Subcutaneous abdominal adipose tissue (tissue), 5 donors: ENCODE results near the gene IGFBPL1.
"Not testable (repeated sequence)": the region's sequence is repeated elsewhere in the genome, so short reads cannot be mapped to it uniquely, and the experiment has no call there.

ENCODE experiments used
- H3K27ac ChIP-seq: one replicate; pipeline ENCODE4 v1.7.0; 2013; ENCODE audit warnings: low read depth, mild to moderate bottlenecking, inconsistent platforms, low read length, moderate library complexity
- H3K27me3 ChIP-seq, 5 donors: one replicate each; pipeline ENCODE4 v1.7.0; 2013; ENCODE audit warnings: low read length in 5 of 5, inconsistent platforms in 1 of 5; ENCODE audit not compliant: control insufficient read depth in 5 of 5, insufficient read depth in 4 of 5
- H3K36me3 ChIP-seq, 5 donors: one replicate each; pipeline ENCODE4 v1.7.0; 2013; ENCODE audit warnings: low read length in 5 of 5; ENCODE audit not compliant: control insufficient read depth in 5 of 5, insufficient read depth in 5 of 5
- H3K4me1 ChIP-seq, 5 donors: one replicate each; pipeline ENCODE4 v1.7.0; 2013; ENCODE audit warnings: low read length in 5 of 5, mild to moderate bottlenecking in 3 of 5, moderate library complexity in 1 of 5; ENCODE audit not compliant: control insufficient read depth in 5 of 5, insufficient read depth in 5 of 5
- H3K4me3 ChIP-seq, 5 donors: one replicate each; pipeline ENCODE4 v1.7.0; 2013; ENCODE audit warnings: low read length in 5 of 5, low read depth in 1 of 5
- H3K9ac ChIP-seq, 5 donors: one replicate each; pipeline ENCODE4 v1.7.0; 2013; ENCODE audit warnings: low read length in 5 of 5, mild to moderate bottlenecking in 4 of 5, moderate library complexity in 3 of 5
- H3K9me3 ChIP-seq, 5 donors: one replicate each; pipeline ENCODE4 v1.7.0; 2013; ENCODE audit warnings: low read length in 5 of 5; ENCODE audit not compliant: control insufficient read depth in 5 of 5
- donor health status: healthy.
- donor health status: healthy.
- donor health status: healthy.
- donor health status: healthy.
- donor health status: healthy.

IGFBPL1 gene

GRCh38 chr9:38423973-38424843 lies at the start of gene IGFBPL1:
TSS of gene IGFBPL1 (minus strand) at chr9:38424454. CDS start at chr9:38424424, 30 bp downstream.
- no peak within 1 kb of the TSS for H3K9ac ChIP-seq
- peaks cover 0 to 15% (median 8%) of the 10 kb centered on the region in 5 donors for H3K4me1 ChIP-seq
- peak within 1 kb of the TSS; percentile 32 to 62 (median 54) for H3K4me3 ChIP-seq
- H3K36me3 ChIP-seq: no peaks in the 10 kb centered on the region
- H3K27me3 ChIP-seq: peaks cover 0 to 38% (median 10%) of the 10 kb centered on the region in 5 donors
- no peak within 1 kb of the TSS for H3K27ac ChIP-seq
- no peaks in the 10 kb centered on the region for H3K9me3 ChIP-seq

GRCh38 chr9:38472583-38473249 lies 48.5 kb upstream of the IGFBPL1 start:
- H3K27ac ChIP-seq, H3K36me3 ChIP-seq, H3K27me3 ChIP-seq, H3K4me1 ChIP-seq, H3K4me3 ChIP-seq, H3K9ac ChIP-seq: not testable (repeated sequence)
- H3K9me3 ChIP-seq: peaks cover 0 to 12% (median 0%) of the 10 kb centered on the region in 5 donors

- Histone ChIP-seq H3K9me3 (peaks cover 0 to 6% (median 4%) of the 10 kb centered on the region in 5 donors), H3K4me1 (no peaks in the 10 kb centered on the region), H3K4me3 (no peak overlapping the region), H3K27me3 (peaks cover 3 to 7% (median 4%) of the 10 kb centered on the region in 5 donors), H3K9ac (no peak overlapping the region), H3K36me3 (no peaks in the 10 kb centered on the region), H3K27ac (no peak overlapping the region)
Measured at GRCh38 chr9:38467404-38467803, 43.1 kb upstream of the IGFBPL1 start.

GRCh38 chr9:38453835-38454234 lies 29.6 kb upstream of the IGFBPL1 start:
- Histone ChIP-seq H3K9ac (no peak overlapping the region), H3K27me3 (peaks cover 0 to 5% (median 0%) of the 10 kb centered on the region in 5 donors), H3K4me1 (no peaks in the 10 kb centered on the region), H3K27ac (no peak overlapping the region), H3K4me3 (no peak overlapping the region), H3K9me3 (peaks cover 0 to 15% (median 6%) of the 10 kb centered on the region in 5 donors), H3K36me3 (no peaks in the 10 kb centered on the region)

GRCh38 chr9:38451162-38451561 lies 26.9 kb upstream of the IGFBPL1 start:
- H3K4me1 ChIP-seq: no peaks in the 10 kb centered on the region
- H3K27ac ChIP-seq: no peak overlapping the region
- H3K4me3 ChIP-seq: no peak overlapping the region
- H3K9ac ChIP-seq: no peak overlapping the region
- H3K27me3 ChIP-seq: peaks cover 0 to 2% (median 0%) of the 10 kb centered on the region in 5 donors
- H3K9me3 ChIP-seq: peaks cover 0 to 15% (median 6%) of the 10 kb centered on the region in 5 donors
- H3K36me3 ChIP-seq: no peaks in the 10 kb centered on the region

- H3K4me3 ChIP-seq: no peak overlapping the region
- H3K27ac ChIP-seq: no peak overlapping the region
- no peaks in the 10 kb centered on the region for H3K4me1 ChIP-seq
- no peaks in the 10 kb centered on the region for H3K36me3 ChIP-seq
- H3K9ac ChIP-seq: no peak overlapping the region
- H3K27me3 ChIP-seq: no peaks in the 10 kb centered on the region
- peaks cover 0 to 15% (median 6%) of the 10 kb centered on the region in 5 donors for H3K9me3 ChIP-seq
Measured at GRCh38 chr9:38447703-38448102, 23.4 kb upstream of the IGFBPL1 start.

- peaks cover 0 to 2% (median 0%) of the 10 kb centered on the region in 5 donors for H3K9me3 ChIP-seq
Measured at GRCh38 chr9:38445154-38446043, 21.1 kb upstream of the IGFBPL1 start.

GRCh38 chr9:38443597-38443996 lies 19.3 kb upstream of the IGFBPL1 start:
- Histone ChIP-seq H3K27me3 (peaks cover 0 to 10% (median 3%) of the 10 kb centered on the region in 5 donors), H3K27ac (no peak overlapping the region), H3K9ac (no peak overlapping the region), H3K4me3 (no peak overlapping the region), H3K36me3 (no peaks in the 10 kb centered on the region), H3K4me1 (no peaks in the 10 kb centered on the region), H3K9me3 (no peaks in the 10 kb centered on the region)

More at GRCh38 chr9:38445154-38446043, 21.1 kb upstream of the IGFBPL1 start:
- Histone ChIP-seq H3K4me3 (no peak overlapping the region), H3K27me3 (peaks cover 0 to 5% (median 0%) of the 10 kb centered on the region in 5 donors), H3K36me3 (no peaks in the 10 kb centered on the region), H3K9ac (no peak overlapping the region), H3K4me1 (no peaks in the 10 kb centered on the region), H3K27ac (no peak overlapping the region)

GRCh38 chr9:38443181-38443580 lies 18.9 kb upstream of the IGFBPL1 start:
- Histone ChIP-seq H3K9me3 (no peaks in the 10 kb centered on the region), H3K4me1 (no peaks in the 10 kb centered on the region), H3K27ac (no peak overlapping the region), H3K36me3 (no peaks in the 10 kb centered on the region), H3K4me3 (no peak overlapping the region), H3K9ac (no peak overlapping the region), H3K27me3 (peaks cover 0 to 10% (median 3%) of the 10 kb centered on the region in 5 donors)
